Astrocyte (in vitro differentiated cells and primary cell): Measurements from ENCODE around the gene VASH2. TPM values are rescaled to one million over a fixed set of nuclear protein-coding genes. Genes with fewer than 3 reads are reported as not detected.
A peak's percentile ranks its signal among the peaks of the same experiment; 100 is the strongest.
"Not testable (repeated sequence)": the region's sequence is repeated elsewhere in the genome, so short reads cannot be mapped to it uniquely, and the experiment has no call there.

Source experiments
- DNase-seq: peaks from one replicate; pipeline ENCODE4 v3.0.0-alpha.2; 2010; ENCODE audit warnings: low read depth
- FAIRE-seq: peaks from 2 replicates; lab custom pipeline; 2011; peaks lifted over from hg19 to GRCh38; lab: Jason Lieb, UNC
- H2AFZ ChIP-seq: 2 replicates; pipeline ENCODE4 v1.6.0; 2012; ENCODE audit warnings: low read depth, low read length, inconsistent platforms
- H3K27ac ChIP-seq: 2 replicates; pipeline ENCODE4 v1.5.1; 2011; ENCODE audit warnings: low read depth, low read length, inconsistent platforms
- H3K27me3 ChIP-seq: 2 replicates; pipeline ENCODE4 v1.6.0; 2011; ENCODE audit warnings: low read length, inconsistent platforms; ENCODE audit not compliant: insufficient read depth
- H3K36me3 ChIP-seq: 2 replicates; pipeline ENCODE4 v1.5.1; 2011; ENCODE audit warnings: low read length, inconsistent platforms; ENCODE audit not compliant: insufficient read depth
- H3K4me1 ChIP-seq: 2 replicates; pipeline ENCODE4 v1.5.1; 2011; ENCODE audit warnings: low read length, inconsistent platforms; ENCODE audit not compliant: insufficient read depth
- H3K4me2 ChIP-seq: 2 replicates; pipeline ENCODE4 v1.6.0; 2012; ENCODE audit warnings: low read length, inconsistent platforms
- H3K4me3 ChIP-seq: 2 replicates; pipeline ENCODE4 v1.5.1; 2011; ENCODE audit warnings: low read depth, mild to moderate bottlenecking, low read length, inconsistent platforms; ENCODE audit not compliant: insufficient read depth
- H3K79me2 ChIP-seq: 2 replicates; pipeline ENCODE4 v1.6.0; 2012; ENCODE audit warnings: mild to moderate bottlenecking, low read length, inconsistent platforms; ENCODE audit not compliant: insufficient read depth
- H3K9ac ChIP-seq: 2 replicates; pipeline ENCODE4 v1.6.0; 2012; ENCODE audit warnings: mild to moderate bottlenecking, low read length, inconsistent platforms
- H3K9me3 ChIP-seq: 2 replicates; pipeline ENCODE4 v1.5.1; 2012; ENCODE audit warnings: low read depth, mild to moderate bottlenecking, low read length, inconsistent platforms; ENCODE audit not compliant: insufficient read depth
- H4K20me1 ChIP-seq: 2 replicates; pipeline ENCODE4 v1.6.0; 2012; ENCODE audit warnings: low read length, inconsistent platforms; ENCODE audit not compliant: insufficient read depth
- H3K27ac Mint-ChIP-seq: one replicate; pipeline ENCODE4 v1.8.0; 2021; ENCODE audit warnings: mild to moderate bottlenecking, mixed read lengths; ENCODE audit not compliant: unreplicated experiment
- H3K27me3 Mint-ChIP-seq: one replicate; pipeline ENCODE4 v1.8.0; 2021; ENCODE audit warnings: low read depth, mixed read lengths; ENCODE audit not compliant: unreplicated experiment
- H3K36me3 Mint-ChIP-seq: one replicate; pipeline ENCODE4 v1.8.0; 2021; ENCODE audit warnings: low read depth, mixed read lengths; ENCODE audit not compliant: unreplicated experiment
- H3K4me1 Mint-ChIP-seq: one replicate; pipeline ENCODE4 v1.8.0; 2021; ENCODE audit warnings: low read depth, mixed read lengths; ENCODE audit not compliant: unreplicated experiment
- H3K4me3 Mint-ChIP-seq: one replicate; pipeline ENCODE4 v1.8.0; 2021; ENCODE audit warnings: mild to moderate bottlenecking, moderate library complexity, mixed read lengths; ENCODE audit not compliant: unreplicated experiment
- H3K9me3 Mint-ChIP-seq: one replicate; pipeline ENCODE4 v1.8.0; 2021; ENCODE audit warnings: mild to moderate bottlenecking, mixed read lengths; ENCODE audit not compliant: unreplicated experiment
- EZH2 ChIP-seq: IDR thresholded peaks from 2 replicates; pipeline ENCODE4 v1.6.1; 2012; ENCODE audit warnings: mild to moderate bottlenecking, low read length, inconsistent platforms; ENCODE audit not compliant: insufficient read depth
- total RNA-seq: library from RNA; stranded (reverse); gene quantifications from 2 replicates; pipeline ENCODE4 v1.2.1, GENCODE V29; 2021
- TF ChIP-seq, protein P1 (sequence below): IDR thresholded peaks from 2 replicates; pipeline ENCODE4 v1.5.1; 2011; ENCODE audit warnings: low read depth, mild to moderate bottlenecking, inconsistent platforms, low read length, moderate library complexity; ENCODE audit not compliant: insufficient read depth

The VASH2 gene
- total RNA-seq, 1 donor from 2014 or later, result 7.1 TPM

GRCh38 chr1:212909652-212910063 lies 40.7 kb upstream of the VASH2 start:
- Histone ChIP-seq H3K9ac (no peak overlapping the region), H3K4me3 (no peak overlapping the region), H3K4me2 (no peak overlapping the region), H3K27ac (no peak overlapping the region), H3K9me3 (no peaks in the 10 kb centered on the region), H3K36me3 (no peaks in the 10 kb centered on the region), H3K4me1 (no peaks in the 10 kb centered on the region), H4K20me1 (no peaks in the 10 kb centered on the region), H3K79me2 (no peaks in the 10 kb centered on the region), H2AFZ (no peak overlapping the region), H3K27me3 (no peaks in the 10 kb centered on the region)
- DNase-seq, result no peak
- peaks cover 18% of the 10 kb centered on the region for H3K27me3 Mint-ChIP-seq
- no peak for FAIRE-seq
- no peak overlapping the region for H3K27ac Mint-ChIP-seq
- H3K4me3 Mint-ChIP-seq, result no peak overlapping the region
- peaks cover 5% of the 10 kb centered on the region for H3K9me3 Mint-ChIP-seq
- H3K4me1 Mint-ChIP-seq, result peaks cover under 1% of the 10 kb centered on the region
- no peaks in the 10 kb centered on the region for H3K36me3 Mint-ChIP-seq
- TF ChIP-seq, protein P1, sequence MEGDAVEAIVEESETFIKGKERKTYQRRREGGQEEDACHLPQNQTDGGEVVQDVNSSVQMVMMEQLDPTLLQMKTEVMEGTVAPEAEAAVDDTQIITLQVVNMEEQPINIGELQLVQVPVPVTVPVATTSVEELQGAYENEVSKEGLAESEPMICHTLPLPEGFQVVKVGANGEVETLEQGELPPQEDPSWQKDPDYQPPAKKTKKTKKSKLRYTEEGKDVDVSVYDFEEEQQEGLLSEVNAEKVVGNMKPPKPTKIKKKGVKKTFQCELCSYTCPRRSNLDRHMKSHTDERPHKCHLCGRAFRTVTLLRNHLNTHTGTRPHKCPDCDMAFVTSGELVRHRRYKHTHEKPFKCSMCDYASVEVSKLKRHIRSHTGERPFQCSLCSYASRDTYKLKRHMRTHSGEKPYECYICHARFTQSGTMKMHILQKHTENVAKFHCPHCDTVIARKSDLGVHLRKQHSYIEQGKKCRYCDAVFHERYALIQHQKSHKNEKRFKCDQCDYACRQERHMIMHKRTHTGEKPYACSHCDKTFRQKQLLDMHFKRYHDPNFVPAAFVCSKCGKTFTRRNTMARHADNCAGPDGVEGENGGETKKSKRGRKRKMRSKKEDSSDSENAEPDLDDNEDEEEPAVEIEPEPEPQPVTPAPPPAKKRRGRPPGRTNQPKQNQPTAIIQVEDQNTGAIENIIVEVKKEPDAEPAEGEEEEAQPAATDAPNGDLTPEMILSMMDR, result no peak
- no peak for TF ChIP-seq EZH2

DNA sequence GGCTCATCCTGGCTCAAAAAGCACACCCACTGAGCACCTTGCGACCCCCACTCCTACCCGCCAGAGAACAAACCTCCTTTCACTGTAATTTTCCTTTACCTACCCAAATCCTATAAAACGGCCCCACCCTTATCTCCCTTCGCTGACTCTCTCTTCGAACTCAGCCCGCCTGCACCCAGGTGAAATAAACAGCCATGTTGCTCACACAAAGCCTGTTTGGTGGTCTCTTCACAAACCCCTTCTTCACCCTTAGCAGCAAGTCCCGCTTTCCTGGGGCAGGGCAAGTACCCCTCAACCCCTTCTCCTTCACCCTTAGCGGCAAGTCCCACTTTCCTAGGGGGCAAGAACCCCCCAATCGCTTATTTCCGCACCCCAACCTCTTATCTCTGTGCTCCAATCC lies 40.1 kb upstream of the VASH2 start:
- not testable (repeated sequence) for H3K27ac ChIP-seq, H4K20me1 ChIP-seq, H3K4me1 ChIP-seq, H3K36me3 Mint-ChIP-seq, H3K9ac ChIP-seq, H3K4me2 ChIP-seq, H3K4me1 Mint-ChIP-seq, DNase-seq, H3K9me3 ChIP-seq, H2AFZ ChIP-seq, H3K27me3 ChIP-seq, H3K4me3 Mint-ChIP-seq, FAIRE-seq, H3K9me3 Mint-ChIP-seq, H3K79me2 ChIP-seq, H3K4me3 ChIP-seq, H3K36me3 ChIP-seq
- H3K27ac Mint-ChIP-seq, result peak overlapping the region; percentile 26
- H3K27me3 Mint-ChIP-seq, result peaks cover 23% of the 10 kb centered on the region

- DNase-seq, H4K20me1 ChIP-seq, H3K36me3 Mint-ChIP-seq, H3K4me1 ChIP-seq, H3K27me3 ChIP-seq, H3K4me2 ChIP-seq, H3K27ac Mint-ChIP-seq, H3K27ac ChIP-seq, H3K9me3 ChIP-seq, H3K9me3 Mint-ChIP-seq, H3K36me3 ChIP-seq, FAIRE-seq, H2AFZ ChIP-seq, H3K4me3 Mint-ChIP-seq, H3K79me2 ChIP-seq, H3K4me3 ChIP-seq, H3K9ac ChIP-seq: not testable (repeated sequence)
- peaks cover 14% of the 10 kb centered on the region for H3K4me1 Mint-ChIP-seq
- H3K27me3 Mint-ChIP-seq, result peaks cover 25% of the 10 kb centered on the region
Observed at GRCh38 chr1:212913638-212914037, 36.7 kb upstream of the VASH2 start.

- not testable (repeated sequence) for FAIRE-seq
Observed at GRCh38 chr1:212914110-212914509, 36.2 kb upstream of the VASH2 start.

More at GRCh38 chr1:212914110-212914509, 36.2 kb upstream of the VASH2 start:
- H2AFZ ChIP-seq, H3K36me3 ChIP-seq, H3K4me2 ChIP-seq, H3K4me3 Mint-ChIP-seq, H3K27ac ChIP-seq, H3K4me1 ChIP-seq, H3K9me3 Mint-ChIP-seq, H3K4me3 ChIP-seq, H4K20me1 ChIP-seq, H3K27me3 ChIP-seq, DNase-seq, H3K79me2 ChIP-seq, H3K9ac ChIP-seq, H3K9me3 ChIP-seq, H3K36me3 Mint-ChIP-seq, H3K27ac Mint-ChIP-seq: not testable (repeated sequence)
- Mint-ChIP-seq H3K27me3 (peaks cover 25% of the 10 kb centered on the region), H3K4me1 (peaks cover 14% of the 10 kb centered on the region)
